PC-3 (cell line): ENCODE measurements around the gene CAND2. TPM values are rescaled to one million over a fixed set of nuclear protein-coding genes. Genes with fewer than 3 reads are reported as not detected.

Experiments used
- ATAC-seq: fragments of 200-7000 bp; cut with Tn5 transposase; 2 replicates; pipeline ENCODE4 v1.9.1; 2020; ENCODE audit warnings: mild to moderate bottlenecking, moderate library complexity
- BruUV-seq: library from RNA; stranded (reverse); fragments of 400-500 nt; replicated peaks from 2 replicates; lab custom pipeline; 2021; lab: Mats Ljungman, UMichigan
- CTCF ChIA-PET: fragments of 300-600 bp; sonication (Branson Sonifier 250); formaldehyde crosslinking; loops from one replicate; lab custom pipeline; 2022; ENCODE audit warnings: antibody characterized with exemption; lab: Charles Lee
- POLR2A ChIA-PET: fragments of 300-600 bp; sonication (Branson Sonifier 250); formaldehyde crosslinking; loops from one replicate; lab custom pipeline; 2022; ENCODE audit warnings: antibody characterized with exemption; ENCODE audit not compliant: unreplicated experiment; lab: Charles Lee
- DNase-seq: peaks from one replicate; pipeline ENCODE4 v3.0.0-alpha.2; 2015
- H2AFZ ChIP-seq: fragments of 300-600 bp; sonication (generic); 2 replicates; pipeline ENCODE4 v1.6.0; 2016; ENCODE audit warnings: antibody characterized with exemption, low read length
- H3F3A ChIP-seq: fragments of 300-600 bp; sonication (generic); one replicate; pipeline ENCODE4 v1.6.0; 2017; ENCODE audit warnings: antibody characterized with exemption, low read length, control low read depth, mild to moderate bottlenecking; ENCODE audit not compliant: unreplicated experiment
- H3K27ac ChIP-seq: fragments of 300-600 bp; sonication (generic); 2 replicates; pipeline ENCODE4 v1.5.1; 2016; ENCODE audit warnings: mild to moderate bottlenecking, low read length
- H3K27me3 ChIP-seq: fragments of 300-600 bp; sonication (generic); 2 replicates; pipeline ENCODE4 v1.6.1; 2016; ENCODE audit warnings: low read length, mixed read lengths
- H3K36me3 ChIP-seq: fragments of 300-600 bp; sonication (generic); 2 replicates; pipeline ENCODE4 v1.6.1; 2016; ENCODE audit warnings: low read depth, mixed run types, low read length, mixed read lengths
- H3K4me1 ChIP-seq: fragments of 300-600 bp; sonication (generic); 2 replicates; pipeline ENCODE4 v1.5.1; 2016; ENCODE audit warnings: low read length; ENCODE audit not compliant: insufficient read depth
- H3K4me2 ChIP-seq: fragments of 300-600 bp; sonication (generic); 2 replicates; pipeline ENCODE4 v1.6.0; 2016; ENCODE audit warnings: low read length
- H3K4me3 ChIP-seq: fragments of 300-600 bp; sonication (generic); 2 replicates; pipeline ENCODE4 v1.5.1; 2016; ENCODE audit warnings: mild to moderate bottlenecking, low read length, mixed read lengths
- H3K79me2 ChIP-seq: fragments of 300-600 bp; sonication (generic); 2 replicates; pipeline ENCODE4 v1.6.1; 2017; ENCODE audit warnings: low read length, mixed read lengths
- H3K9ac ChIP-seq: fragments of 300-600 bp; sonication (generic); 2 replicates; pipeline ENCODE4 v1.6.0; 2016; ENCODE audit warnings: mild to moderate bottlenecking, low read length
- H3K9me2 ChIP-seq: fragments of 300-600 bp; sonication (generic); replicated peaks from 2 replicates; pipeline ENCODE4 v1.6.1; 2016; ENCODE audit warnings: mixed run types, low read length, mixed read lengths
- H3K9me3 ChIP-seq: fragments of 300-600 bp; sonication (generic); 2 replicates; pipeline ENCODE4 v1.6.1; 2016; ENCODE audit warnings: low read length, mixed read lengths
- H4K20me1 ChIP-seq: fragments of 300-600 bp; sonication (generic); 2 replicates; pipeline ENCODE4 v1.6.1; 2016; ENCODE audit warnings: low read length, mixed read lengths
- EZH2 ChIP-seq: fragments of 300-600 bp; sonication (generic); IDR thresholded peaks from one replicate; pipeline ENCODE4 v1.6.1; 2017; ENCODE audit warnings: antibody characterized with exemption, mild to moderate bottlenecking, low read length; ENCODE audit not compliant: unreplicated experiment
- EZH2phosphoT487 ChIP-seq: fragments of 300-600 bp; sonication (generic); IDR thresholded peaks from 2 replicates; pipeline ENCODE4 v1.6.1; 2018; ENCODE audit warnings: mild to moderate bottlenecking, antibody characterized with exemption, low read length, borderline replicate concordance
- intact Hi-C: fragments of 100-400 bp; cut with micrococcal nuclease; formaldehyde crosslinking; loops from 2 replicates; pipeline ENCODE4 v1.9.0; 2023
- total RNA-seq: library from RNA; depleted of rRNA; stranded (reverse); fragments of >200 nt; gene quantifications from 2 replicates; pipeline ENCODE4 v1.2.3, GENCODE V29; 2014
- TF ChIP-seq, protein P1 (sequence below): fragments of 300-600 bp; sonication (generic); conservative IDR thresholded peaks from 2 replicates; pipeline ENCODE4 v1.5.1; 2017; ENCODE audit warnings: antibody characterized with exemption, low read depth, mild to moderate bottlenecking, low read length

Gene CAND2
- total RNA-seq, 1 experiment from 2014 or later = 4.8 TPM

GRCh38 chr3:12764171-12764776 lies 32.2 kb upstream of the CAND2 start:
- Histone ChIP-seq H3K79me2 (no peaks in the 10 kb centered on the region), H4K20me1 (no peaks in the 10 kb centered on the region), H3K4me3 (no peak overlapping the region), H3K9me2 (no peaks in the 10 kb centered on the region), H3K4me2 (no peak overlapping the region), H3K27me3 (no peaks in the 10 kb centered on the region), H3K36me3 (no peaks in the 10 kb centered on the region), H3F3A (no peaks in the 10 kb centered on the region), H3K9ac (no peak overlapping the region), H3K27ac (no peak overlapping the region), H3K9me3 (no peaks in the 10 kb centered on the region), H2AFZ (no peak overlapping the region), H3K4me1 (peaks cover 17% of the 10 kb centered on the region)
- TF ChIP-seq, protein P1, sequence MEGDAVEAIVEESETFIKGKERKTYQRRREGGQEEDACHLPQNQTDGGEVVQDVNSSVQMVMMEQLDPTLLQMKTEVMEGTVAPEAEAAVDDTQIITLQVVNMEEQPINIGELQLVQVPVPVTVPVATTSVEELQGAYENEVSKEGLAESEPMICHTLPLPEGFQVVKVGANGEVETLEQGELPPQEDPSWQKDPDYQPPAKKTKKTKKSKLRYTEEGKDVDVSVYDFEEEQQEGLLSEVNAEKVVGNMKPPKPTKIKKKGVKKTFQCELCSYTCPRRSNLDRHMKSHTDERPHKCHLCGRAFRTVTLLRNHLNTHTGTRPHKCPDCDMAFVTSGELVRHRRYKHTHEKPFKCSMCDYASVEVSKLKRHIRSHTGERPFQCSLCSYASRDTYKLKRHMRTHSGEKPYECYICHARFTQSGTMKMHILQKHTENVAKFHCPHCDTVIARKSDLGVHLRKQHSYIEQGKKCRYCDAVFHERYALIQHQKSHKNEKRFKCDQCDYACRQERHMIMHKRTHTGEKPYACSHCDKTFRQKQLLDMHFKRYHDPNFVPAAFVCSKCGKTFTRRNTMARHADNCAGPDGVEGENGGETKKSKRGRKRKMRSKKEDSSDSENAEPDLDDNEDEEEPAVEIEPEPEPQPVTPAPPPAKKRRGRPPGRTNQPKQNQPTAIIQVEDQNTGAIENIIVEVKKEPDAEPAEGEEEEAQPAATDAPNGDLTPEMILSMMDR = no peak
- ATAC-seq (no peak), DNase-seq (no peak)
- CTCF ChIA-PET = no interaction called here
- POLR2A ChIA-PET = interaction anchor here (0.6 kb wide), 1 partner anchor 23 kb away, joined by 3 read pairs; no protein-coding TSS in a partner anchor
- intact Hi-C loops = no loop called here
- BruUV-seq = no TSS peak

GRCh38 chr3:12766541-12766940 lies 29.9 kb upstream of the CAND2 start:
- no peaks in the 10 kb centered on the region for H3K9me2 ChIP-seq
- H3K4me3 ChIP-seq = no peak overlapping the region
- DNase-seq (no peak), ATAC-seq (no peak)
- CTCF ChIA-PET = no interaction called here
- H3F3A ChIP-seq = no peaks in the 10 kb centered on the region
- no peak overlapping the region for H3K4me2 ChIP-seq
- H3K9ac ChIP-seq = no peak overlapping the region
- H3K36me3 ChIP-seq = no peaks in the 10 kb centered on the region
- no peaks in the 10 kb centered on the region for H4K20me1 ChIP-seq
- TF ChIP-seq EZH2phosphoT487 (no peak), EZH2 (no peak)
- TF ChIP-seq, protein P1 = no peak
- POLR2A ChIA-PET = no interaction called here
- no peaks in the 10 kb centered on the region for H3K79me2 ChIP-seq
- no peak overlapping the region for H2AFZ ChIP-seq
- intact Hi-C loops = no loop called here
- H3K27ac ChIP-seq = no peak overlapping the region
- H3K27me3 ChIP-seq = no peaks in the 10 kb centered on the region
- H3K9me3 ChIP-seq = no peaks in the 10 kb centered on the region
- BruUV-seq = no TSS peak
- peaks cover 6% of the 10 kb centered on the region for H3K4me1 ChIP-seq

- CTCF ChIA-PET = no interaction called here
- no peak for DNase-seq
- Histone ChIP-seq H3F3A (no peaks in the 10 kb centered on the region), H3K9me2 (no peaks in the 10 kb centered on the region), H3K4me3 (no peak overlapping the region), H3K4me1 (no peaks in the 10 kb centered on the region), H3K27me3 (no peaks in the 10 kb centered on the region), H4K20me1 (no peaks in the 10 kb centered on the region), H3K27ac (no peak overlapping the region), H3K4me2 (no peak overlapping the region), H3K9ac (no peak overlapping the region), H3K36me3 (no peaks in the 10 kb centered on the region), H3K79me2 (no peaks in the 10 kb centered on the region), H2AFZ (no peak overlapping the region), H3K9me3 (no peaks in the 10 kb centered on the region)
- ATAC-seq = no peak
- no TSS peak for BruUV-seq
- intact Hi-C loops = no loop called here
- TF ChIP-seq EZH2phosphoT487 = no peak
- no peak for TF ChIP-seq EZH2
- TF ChIP-seq, protein P1 = no peak
- POLR2A ChIA-PET = no interaction called here
These were observed 27.6 kb upstream of the CAND2 start for GRCh38 chr3:12768579-12769527.
